HG02884 (cell line): Measurements from ENCODE around the gene SLC7A5.
"Not testable (repeated sequence)": the region's sequence is repeated elsewhere in the genome, so short reads cannot be mapped to it uniquely, and the experiment has no call there.

ENCODE experiments used
- ATAC-seq: cut with Tn5 transposase; IDR thresholded peaks from one replicate; pipeline ENCODE4 v1.9.1; 2021; ENCODE audit warnings: mild to moderate bottlenecking, moderate library complexity; ENCODE audit not compliant: unreplicated experiment

SLC7A5 gene

GRCh38 chr16:87869061-87869878, at the start of gene SLC7A5:
Gene SLC7A5 (minus strand): TSS chr16:87869507. CDS start chr16:87869422, 85 bp downstream.
- ATAC-seq: peak; percentile 50

DNA sequence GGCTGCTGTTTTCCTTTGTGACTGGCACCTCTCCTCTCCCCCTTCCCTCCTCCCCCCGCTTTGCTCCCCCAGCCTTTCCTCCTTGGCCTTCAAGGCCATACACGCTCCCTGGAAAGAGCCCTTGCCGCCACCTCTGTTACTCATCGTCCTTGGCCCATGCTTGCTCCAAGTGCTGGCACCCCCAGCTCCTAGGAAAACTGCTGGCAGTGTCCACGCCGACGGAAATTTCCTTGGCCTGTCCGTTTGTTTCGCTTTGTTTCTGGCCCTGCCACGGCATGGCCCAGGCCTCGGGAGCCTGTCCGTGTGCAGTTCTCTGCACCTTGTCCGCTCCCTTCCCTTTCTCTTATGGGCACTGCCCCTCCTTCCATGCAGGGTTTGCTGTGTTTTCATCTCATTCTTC, 49.0 kb upstream of the SLC7A5 start:
- no peak for ATAC-seq

DNA sequence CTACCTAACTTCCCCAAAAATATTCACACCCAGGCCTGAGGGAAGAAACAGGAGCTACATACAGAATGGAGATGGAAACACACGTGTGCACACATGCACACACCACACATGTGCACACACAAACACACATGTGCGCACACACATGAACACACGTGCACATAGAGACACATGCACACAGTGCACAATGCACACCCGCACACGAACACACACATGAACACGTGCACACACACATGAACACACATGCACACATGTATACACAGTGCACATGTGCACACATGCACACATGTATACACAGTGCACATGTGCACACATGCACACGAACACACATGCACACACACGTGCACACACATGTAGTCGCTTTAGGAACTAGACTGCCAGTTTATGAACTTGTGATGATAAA, 48.2 kb upstream of the SLC7A5 start:
- no peak for ATAC-seq

GRCh38 chr16:87914812-87915211, 45.5 kb upstream of the SLC7A5 start:
- no peak for ATAC-seq

- ATAC-seq: not testable (repeated sequence)
These were observed 44.9 kb upstream of the SLC7A5 start for GRCh38 chr16:87914021-87914725.

- ATAC-seq: not testable (repeated sequence)
These were observed 43.4 kb upstream of the SLC7A5 start for GRCh38 chr16:87912691-87913090.

DNA sequence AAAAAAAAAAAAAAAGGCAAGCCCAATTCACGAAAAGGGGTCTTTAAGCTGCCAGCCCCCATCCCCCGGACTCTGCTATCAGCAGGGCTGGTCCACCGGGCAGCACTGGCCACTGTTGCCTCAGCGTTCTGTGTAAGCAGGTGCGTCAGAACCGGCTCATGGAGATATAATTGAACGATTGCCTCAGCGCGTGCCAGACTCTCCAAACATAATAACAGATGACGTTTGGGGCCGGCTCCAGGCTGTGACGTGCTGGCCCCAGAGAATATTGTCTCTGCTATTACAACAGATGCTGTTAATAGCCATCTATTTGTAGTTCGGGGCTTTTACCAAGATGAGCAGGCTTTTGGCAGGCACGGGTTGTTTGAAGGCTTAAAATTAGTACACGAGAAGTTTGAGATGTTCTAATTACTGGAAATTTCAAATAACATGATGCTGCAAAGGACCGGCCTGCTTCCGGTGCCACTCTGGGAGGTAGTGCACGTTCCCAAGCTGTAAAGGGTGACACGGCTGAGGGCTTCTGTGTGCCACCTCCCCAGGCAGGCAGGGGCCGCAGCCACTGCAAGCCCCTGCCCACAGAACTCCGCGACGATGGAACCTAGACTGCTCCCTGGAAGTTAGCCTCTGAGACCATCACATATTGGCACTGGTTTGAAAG, 41.9 kb upstream of the SLC7A5 start:
- ATAC-seq: not testable (repeated sequence)

- ATAC-seq: peak; percentile 66
These were observed 40.1 kb upstream of the SLC7A5 start for GRCh38 chr16:87909203-87909935.

DNA sequence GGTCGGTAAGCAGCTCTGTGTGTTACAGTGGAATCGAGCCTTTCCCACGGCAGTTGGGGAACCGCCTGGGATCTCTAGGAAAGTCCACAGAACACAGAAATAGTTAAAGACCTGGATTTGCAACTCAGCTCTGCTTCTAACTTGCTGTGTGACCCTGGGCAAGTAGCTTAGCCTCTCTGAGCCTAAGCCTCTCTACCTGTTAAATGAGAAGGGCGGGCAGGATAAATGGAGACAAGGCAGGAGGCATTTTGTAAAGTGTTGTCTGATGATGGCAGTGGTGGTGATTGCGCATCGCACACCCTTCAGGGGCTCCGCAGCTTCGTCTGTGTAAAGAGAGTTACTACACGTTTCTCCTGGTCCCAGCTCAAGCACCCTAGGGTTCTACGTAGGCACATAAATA, 38.8 kb upstream of the SLC7A5 start:
- not testable (repeated sequence) for ATAC-seq

- ATAC-seq: not testable (repeated sequence)
These were observed 36.2 kb upstream of the SLC7A5 start for GRCh38 chr16:87905521-87905920.

- ATAC-seq: not testable (repeated sequence)
These were observed 35.7 kb upstream of the SLC7A5 start for GRCh38 chr16:87904963-87905362.

DNA sequence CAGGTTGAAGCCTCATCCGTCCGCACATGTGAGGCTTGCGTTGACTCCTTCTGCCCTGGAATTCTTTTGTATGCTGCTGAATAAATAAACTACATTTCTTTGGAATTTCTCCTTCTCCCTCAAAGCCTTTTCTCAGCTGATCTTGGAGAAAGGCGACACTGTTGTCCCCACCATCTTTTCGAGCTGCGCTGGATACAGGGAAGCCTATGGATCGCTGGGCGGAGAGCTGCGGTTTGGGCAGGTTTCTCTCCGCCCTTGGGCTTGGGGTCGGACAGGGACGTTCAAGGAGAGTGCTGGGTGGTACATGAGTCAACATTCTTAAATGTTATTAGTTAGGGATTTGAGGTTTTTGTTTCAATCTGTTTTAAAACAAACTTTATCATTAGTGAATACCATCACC, 31.2 kb upstream of the SLC7A5 start:
- ATAC-seq: not testable (repeated sequence)

GRCh38 chr16:87897521-87898505, 28.5 kb upstream of the SLC7A5 start:
- no peak for ATAC-seq

GRCh38 chr16:87896924-87897520, 27.7 kb upstream of the SLC7A5 start:
- not testable (repeated sequence) for ATAC-seq

- ATAC-seq: not testable (repeated sequence)
These were observed 27.0 kb upstream of the SLC7A5 start for GRCh38 chr16:87896176-87896890.

DNA sequence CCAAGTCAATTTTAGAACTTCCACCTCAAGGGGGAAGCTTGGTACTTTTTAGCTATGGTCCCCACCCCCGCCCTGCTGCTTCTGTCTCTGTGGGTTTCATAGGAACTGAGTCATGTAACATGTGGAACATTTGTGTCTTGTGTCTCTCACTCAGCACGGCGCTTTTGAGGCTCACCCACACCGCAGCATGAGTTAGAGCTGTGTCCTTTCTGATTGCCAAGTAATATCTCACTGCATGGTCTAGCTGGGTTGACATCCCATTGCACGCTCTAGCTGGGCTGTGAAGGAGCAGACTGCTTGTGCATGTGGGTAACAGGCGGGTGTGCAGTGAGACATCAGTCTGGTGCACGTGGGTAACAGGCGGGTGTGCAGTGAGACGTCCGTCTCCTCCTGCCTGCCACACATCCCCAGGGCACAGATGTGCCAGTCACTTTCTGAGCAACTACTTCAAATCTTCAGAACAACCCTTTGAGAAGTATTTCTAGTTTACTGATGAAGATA, 26.4 kb upstream of the SLC7A5 start:
- ATAC-seq: peak; percentile 84

GRCh38 chr16:87894005-87894404, 24.7 kb upstream of the SLC7A5 start:
- ATAC-seq: not testable (repeated sequence)

DNA sequence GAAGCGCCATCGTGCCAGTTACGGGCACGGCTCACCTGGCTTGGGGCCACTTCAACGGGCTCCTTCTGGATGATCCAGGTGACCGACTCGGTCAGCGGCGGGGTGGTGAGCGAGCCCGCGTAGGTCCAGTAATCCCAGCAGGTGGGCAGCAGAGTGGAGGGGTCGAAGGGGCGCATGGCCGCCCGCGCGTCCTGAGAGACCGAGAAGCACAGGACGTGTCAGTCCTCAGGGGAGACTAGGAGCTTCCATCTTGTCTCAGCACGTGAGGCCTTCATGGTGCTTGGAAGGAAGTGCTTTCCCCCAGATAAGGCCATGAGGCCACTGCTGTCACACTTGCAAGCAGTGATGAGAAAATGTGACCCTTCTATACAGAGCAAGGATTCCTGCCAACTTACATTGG, 22.5 kb upstream of the SLC7A5 start:
- no peak for ATAC-seq
